ENCODE results near the gene XYLT1. TPM values are rescaled to one million over a fixed set of nuclear protein-coding genes. Genes with fewer than 3 reads are reported as not detected.

Gene XYLT1
- total RNA-seq, 1 experiment from 2014 or later = 14.5 TPM

DNA sequence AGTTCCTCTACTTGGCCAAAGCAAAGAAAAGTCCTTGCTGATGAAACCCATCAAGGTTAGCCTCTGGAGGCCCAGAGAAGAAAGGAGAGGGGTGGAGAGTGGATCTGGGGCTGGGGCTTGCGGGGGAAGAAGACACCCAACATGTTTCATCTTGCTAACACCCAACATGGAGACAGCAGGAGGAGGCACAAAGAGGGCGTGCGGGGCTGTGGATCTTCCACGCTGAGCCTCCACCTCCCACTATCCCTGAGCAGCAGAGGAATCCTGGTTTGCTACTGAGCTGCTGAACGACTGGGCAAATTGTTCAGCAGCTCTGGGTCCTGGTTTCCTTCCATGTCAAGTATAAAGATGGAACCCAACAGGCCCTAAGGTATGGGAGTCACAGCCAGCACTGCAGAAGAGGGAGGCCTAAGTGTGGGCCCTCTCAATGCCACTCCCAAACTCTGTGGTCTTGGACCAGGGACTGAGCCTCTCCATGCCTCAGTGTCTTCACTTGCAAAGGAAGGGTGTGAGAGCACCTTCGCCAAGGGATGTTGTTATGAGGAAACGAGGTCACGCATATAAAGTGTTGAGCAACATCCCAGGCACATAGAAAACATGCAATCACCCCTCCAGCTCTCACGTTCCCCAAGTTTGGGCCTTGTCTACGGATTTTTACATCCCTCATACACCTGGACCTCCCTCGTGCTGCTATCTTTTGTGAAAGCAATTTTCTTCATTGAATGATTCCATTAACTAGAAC is 122.5 kb downstream of the XYLT1 start:
- TF ChIP-seq, protein P1, sequence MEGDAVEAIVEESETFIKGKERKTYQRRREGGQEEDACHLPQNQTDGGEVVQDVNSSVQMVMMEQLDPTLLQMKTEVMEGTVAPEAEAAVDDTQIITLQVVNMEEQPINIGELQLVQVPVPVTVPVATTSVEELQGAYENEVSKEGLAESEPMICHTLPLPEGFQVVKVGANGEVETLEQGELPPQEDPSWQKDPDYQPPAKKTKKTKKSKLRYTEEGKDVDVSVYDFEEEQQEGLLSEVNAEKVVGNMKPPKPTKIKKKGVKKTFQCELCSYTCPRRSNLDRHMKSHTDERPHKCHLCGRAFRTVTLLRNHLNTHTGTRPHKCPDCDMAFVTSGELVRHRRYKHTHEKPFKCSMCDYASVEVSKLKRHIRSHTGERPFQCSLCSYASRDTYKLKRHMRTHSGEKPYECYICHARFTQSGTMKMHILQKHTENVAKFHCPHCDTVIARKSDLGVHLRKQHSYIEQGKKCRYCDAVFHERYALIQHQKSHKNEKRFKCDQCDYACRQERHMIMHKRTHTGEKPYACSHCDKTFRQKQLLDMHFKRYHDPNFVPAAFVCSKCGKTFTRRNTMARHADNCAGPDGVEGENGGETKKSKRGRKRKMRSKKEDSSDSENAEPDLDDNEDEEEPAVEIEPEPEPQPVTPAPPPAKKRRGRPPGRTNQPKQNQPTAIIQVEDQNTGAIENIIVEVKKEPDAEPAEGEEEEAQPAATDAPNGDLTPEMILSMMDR (conservative IDR thresholded peaks at IDR 0.05) = no peak
- Histone ChIP-seq H4K5ac (ENCODE audit: insufficient read length, low read depth, low read length) (no peak overlapping the region), H2BK120ac (ENCODE audit: low read depth, low read length, poor library complexity, severe bottlenecking) (no peak overlapping the region), H2AFZ (ENCODE audit: low read length) (no peak overlapping the region), H2BK20ac (ENCODE audit: low read depth, low read length, poor library complexity, severe bottlenecking) (no peak overlapping the region), H3K18ac (ENCODE audit: insufficient read length, low read depth, low read length) (no peak overlapping the region), H4K20me1 (ENCODE audit: control insufficient read depth, insufficient read depth, insufficient read length) (no peaks in the 10 kb centered on the region), H3K4me1 (ENCODE audit: insufficient read depth, low read length) (no peaks in the 10 kb centered on the region), H2BK5ac (ENCODE audit: insufficient read length, low read length) (no peak overlapping the region), H3T11ph (ENCODE audit: low read length) (no peak overlapping the region), H3K27ac (ENCODE audit: insufficient read length, low read depth, low read length) (no peak overlapping the region), H3K23ac (ENCODE audit: insufficient read length, low read depth, low read length) (no peak overlapping the region), H3K14ac (ENCODE audit: insufficient read depth, low read length) (no peak overlapping the region), H3K4me2 (ENCODE audit: insufficient read depth, insufficient read length, low read length) (no peak overlapping the region), H3K4ac (ENCODE audit: low read depth, low read length) (no peak overlapping the region), H3K9ac (ENCODE audit: extremely low read depth, insufficient read length, low read length) (no peak overlapping the region), H4K8ac (replicated peaks; ENCODE audit: insufficient read length, low read depth, low read length) (no peak overlapping the region), H3K27me3 (ENCODE audit: insufficient read depth, low read length) (no peaks in the 10 kb centered on the region), H3K9me3 (ENCODE audit: control insufficient read depth, low read depth, low read length) (no peaks in the 10 kb centered on the region), H4K91ac (ENCODE audit: insufficient read length, low read depth, low read length) (no peak overlapping the region), H3K79me2 (ENCODE audit: insufficient read depth, low read length) (no peaks in the 10 kb centered on the region), H3K23me2 (ENCODE audit: insufficient read length, low read depth, low read length, poor library complexity, severe bottlenecking) (no peaks in the 10 kb centered on the region), H2BK15ac (ENCODE audit: low read depth, low read length) (no peak overlapping the region), H2AK5ac (ENCODE audit: insufficient read length, low read length) (no peak overlapping the region), H2BK12ac (ENCODE audit: insufficient read length, low read depth, low read length) (no peak overlapping the region), H3K79me1 (ENCODE audit: insufficient read depth, low read depth, low read length, poor library complexity, severe bottlenecking) (no peaks in the 10 kb centered on the region), H3K56ac (ENCODE audit: insufficient read length, low read depth, low read length) (no peak overlapping the region)
- no peak overlapping the region for H3K4me3 Mint-ChIP-seq
- no CpG with 5 or more reads among the region's 11 CpGs for WGBS (ENCODE audit: extremely low coverage, insufficient read length, low lambda C conversion rate)
- H3K36me3 Mint-ChIP-seq (ENCODE audit: insufficient read depth in 1 of 3, low read depth in 3 of 3) = peaks cover 0 to 4% (median 3%) of the 10 kb centered on the region in 3 experiments; a peak in 2 of 7 replicates
- no peaks in the 10 kb centered on the region; the same call in 1 of the 2 replicates for H3K27me3 Mint-ChIP-seq (ENCODE audit: low read depth)
- peaks cover 0 to 9% of the 10 kb centered on the region in 2 experiments; a peak in 3 of 4 replicates for H3K4me1 Mint-ChIP-seq
- no peak for DNase-seq
- H3K27ac Mint-ChIP-seq = peak overlapping the region in 2 of 3 experiments; percentile 10 to 65; a peak in 2 of 7 replicates
- H3K9me3 Mint-ChIP-seq = no peaks in the 10 kb centered on the region

Measured in H9 (cell line).